GM18520 (cell line): ENCODE data around the gene HNRNPF.
"Not testable (repeated sequence)": the region's sequence is repeated elsewhere in the genome, so short reads cannot be mapped to it uniquely, and the experiment has no call there.

Experiments used
- ATAC-seq: cut with Tn5 transposase; IDR thresholded peaks from one replicate; pipeline ENCODE4 v1.9.1; 2021; ENCODE audit not compliant: unreplicated experiment

The HNRNPF gene

GRCh38 chr10:43421944-43422343, 13.0 kb upstream of the HNRNPF start:
- ATAC-seq, result not testable (repeated sequence)

DNA sequence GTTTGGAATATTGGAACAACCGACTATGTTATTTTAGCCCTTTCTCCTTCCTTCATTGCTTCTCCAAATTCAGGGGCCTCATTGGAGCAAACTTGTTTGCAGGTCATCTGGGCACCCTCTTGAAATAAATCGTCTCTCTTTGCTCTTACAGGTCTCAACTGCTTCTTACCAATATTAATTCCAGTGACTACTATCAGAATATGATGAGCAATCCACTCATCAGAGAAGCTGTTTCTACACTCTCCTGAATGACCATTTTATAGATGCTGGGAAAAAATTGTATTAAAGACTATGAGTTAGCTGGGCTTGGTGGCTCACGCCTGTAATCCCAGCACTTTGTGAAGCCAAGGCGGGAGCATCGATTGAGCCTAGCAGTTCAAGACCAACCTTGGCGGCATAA, 12.5 kb upstream of the HNRNPF start:
- ATAC-seq, result no peak

DNA sequence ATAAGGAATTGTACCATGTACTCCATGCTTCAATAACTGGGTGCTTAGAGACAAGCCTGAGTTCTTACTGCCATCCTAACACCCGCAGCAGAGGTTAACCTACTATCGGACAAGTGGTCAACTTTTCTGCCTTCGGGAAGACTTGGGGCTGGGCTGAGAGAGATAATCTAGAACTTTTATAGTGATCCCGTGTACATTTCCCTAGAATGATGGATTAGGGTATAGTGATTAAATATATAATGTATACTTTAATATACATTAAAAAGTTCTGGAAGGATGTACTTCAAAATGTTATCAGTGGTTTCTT, 12.2 kb upstream of the HNRNPF start:
- ATAC-seq, result no peak

DNA sequence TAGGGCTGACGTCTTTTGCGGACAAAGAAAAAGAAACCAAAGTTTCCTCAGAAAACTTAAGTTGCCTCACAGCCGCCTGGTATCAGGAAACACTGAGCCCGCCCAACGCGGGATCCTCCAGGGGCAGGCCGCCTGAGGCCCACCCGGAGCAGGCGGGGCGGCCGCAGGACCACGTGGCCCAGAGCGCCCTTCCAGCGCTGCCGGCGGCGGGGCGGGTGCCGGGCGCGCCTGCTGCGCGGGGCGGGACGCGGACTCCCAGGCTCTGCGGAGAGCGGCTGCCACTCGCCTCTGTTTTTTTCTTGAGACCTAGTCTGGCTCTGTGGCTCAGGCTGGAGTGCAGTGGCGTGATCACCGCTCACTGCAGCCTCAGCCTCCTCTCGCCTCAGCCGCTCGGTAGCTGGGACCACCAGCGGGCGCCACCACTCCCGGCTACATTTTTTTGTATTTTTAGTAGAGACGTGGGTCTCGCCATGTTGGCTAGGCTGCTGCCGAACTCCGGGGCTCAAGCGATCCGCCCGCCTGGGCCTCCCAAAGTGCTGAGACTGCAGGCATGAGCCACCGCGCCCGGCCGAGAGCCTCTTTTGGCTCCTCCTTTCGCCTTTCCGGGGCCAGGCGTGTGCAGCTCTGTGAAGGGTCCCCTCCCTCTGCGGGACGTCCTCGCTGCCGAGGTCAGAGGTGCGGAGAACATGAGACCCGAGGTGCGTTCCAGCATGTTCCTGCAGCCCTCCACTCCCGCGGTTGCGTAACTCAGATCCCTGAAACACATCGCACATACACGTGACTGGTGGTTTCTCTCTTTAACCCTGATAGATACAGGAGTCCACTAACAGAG, 11.6 kb upstream of the HNRNPF start:
- peak; percentile 81 for ATAC-seq

DNA sequence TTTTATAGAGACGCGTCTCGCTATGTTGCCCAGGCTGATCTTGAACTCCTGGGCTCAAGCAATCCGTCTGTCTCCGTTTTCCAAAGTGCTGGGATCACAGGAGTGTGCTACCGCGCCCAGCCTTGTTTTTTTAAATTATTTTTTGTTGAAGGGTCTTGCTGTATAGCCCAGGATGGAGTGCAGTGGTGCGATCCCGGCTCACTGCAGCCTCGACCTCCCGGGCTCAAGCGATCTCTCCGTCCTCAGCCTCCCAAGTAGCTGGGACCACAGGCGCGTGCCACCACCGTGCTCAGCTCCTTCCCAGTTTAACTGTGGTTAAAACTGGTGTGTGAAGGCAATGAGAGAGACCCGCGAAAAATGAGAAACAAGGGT, 11.0 kb upstream of the HNRNPF start:
- no peak for ATAC-seq

DNA sequence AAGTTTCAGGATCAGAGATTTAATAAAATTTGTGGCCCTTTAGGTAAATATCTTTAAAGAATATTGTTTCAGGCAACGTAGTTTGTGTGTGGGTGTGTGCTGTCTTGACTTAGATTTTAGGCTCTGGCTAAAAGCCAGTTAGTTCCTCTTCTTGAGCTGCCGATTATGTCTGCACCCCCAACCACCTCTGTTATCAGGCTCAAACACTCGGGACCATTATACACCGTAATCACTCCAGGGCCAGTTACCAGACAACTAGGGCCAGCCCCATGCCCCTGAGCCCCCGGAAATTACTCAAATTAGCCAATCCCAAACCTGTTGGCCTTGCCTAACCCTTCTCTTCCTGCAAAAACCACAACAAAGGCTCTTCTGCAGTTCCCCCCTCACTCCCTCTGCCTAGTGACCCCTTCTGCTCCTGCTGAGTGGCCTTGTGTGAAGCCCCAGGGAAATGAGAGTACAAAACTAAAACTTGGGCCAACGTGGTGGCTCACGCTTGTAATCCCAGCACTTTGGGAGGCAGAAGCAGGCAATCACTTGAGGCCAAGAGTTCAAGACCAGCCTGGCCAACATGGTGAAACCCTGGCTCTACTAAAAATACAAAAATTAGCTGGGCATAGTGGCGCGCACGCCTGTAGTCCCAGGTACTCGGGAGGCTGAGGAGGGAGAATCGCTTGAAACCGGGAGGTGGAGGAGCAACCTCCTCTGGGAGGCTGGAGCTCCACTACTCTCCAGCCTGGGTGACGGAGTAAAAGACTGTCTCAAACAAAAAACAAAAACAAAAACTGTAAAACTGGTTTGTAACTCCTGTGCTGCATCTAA, 9.2 kb upstream of the HNRNPF start:
- no peak for ATAC-seq

GRCh38 chr10:43415544-43415943, 6.6 kb upstream of the HNRNPF start:
- no peak for ATAC-seq

DNA sequence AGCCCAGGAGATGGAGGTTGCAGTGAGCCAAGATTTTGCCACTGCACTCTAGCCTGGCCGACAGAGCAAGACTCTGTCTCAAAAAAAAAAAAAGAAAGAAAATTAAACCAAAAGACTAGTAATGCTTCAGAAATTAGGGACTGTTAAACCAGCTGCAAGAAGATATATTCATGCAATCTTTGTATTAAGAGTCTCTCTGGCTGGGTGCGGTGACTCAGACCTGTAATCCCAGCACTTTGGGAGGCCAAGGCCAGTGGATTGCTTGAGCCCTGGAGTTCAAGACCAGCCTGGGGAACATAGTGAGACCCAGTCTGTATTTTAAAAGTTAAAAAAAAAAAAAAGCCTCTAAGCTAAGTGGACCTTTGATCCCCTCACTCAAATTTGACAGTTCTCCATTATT, 2.5 kb upstream of the HNRNPF start:
- no peak for ATAC-seq

- no peak for ATAC-seq
Observed at GRCh38 chr10:43410345-43410744, 1.4 kb upstream of the HNRNPF start.

GRCh38 chr10:43409385-43410109, 561 bp upstream of the HNRNPF start:
- ATAC-seq, result no peak

GRCh38 chr10:43408331-43408709, 666 bp downstream of the HNRNPF start:
- no peak for ATAC-seq

GRCh38 chr10:43407576-43408330, 1.2 kb downstream of the HNRNPF start:
- ATAC-seq, result peak; percentile 39

DNA sequence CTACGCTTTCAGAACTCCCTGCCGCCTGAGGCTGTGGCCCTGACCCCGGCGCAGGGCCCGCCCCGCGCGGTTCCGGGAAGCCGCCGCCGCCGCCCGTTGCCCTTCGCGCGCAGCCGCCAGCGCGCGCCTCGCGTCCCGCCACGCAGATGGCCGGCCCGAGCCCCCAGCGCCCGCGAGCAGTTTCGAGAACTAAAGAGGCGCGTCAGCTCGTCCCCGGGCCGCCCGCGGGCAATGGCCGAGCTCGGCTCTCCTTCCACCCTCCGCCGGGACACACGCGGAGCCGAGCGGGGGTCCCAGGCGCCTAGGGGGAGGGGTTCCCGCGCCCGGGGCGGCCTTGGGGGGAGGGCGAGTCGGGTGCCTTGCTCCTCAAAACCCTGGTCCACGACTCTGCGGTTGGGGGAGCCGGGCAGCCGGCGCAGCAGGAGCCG, 1.8 kb downstream of the HNRNPF start:
- no peak for ATAC-seq

DNA sequence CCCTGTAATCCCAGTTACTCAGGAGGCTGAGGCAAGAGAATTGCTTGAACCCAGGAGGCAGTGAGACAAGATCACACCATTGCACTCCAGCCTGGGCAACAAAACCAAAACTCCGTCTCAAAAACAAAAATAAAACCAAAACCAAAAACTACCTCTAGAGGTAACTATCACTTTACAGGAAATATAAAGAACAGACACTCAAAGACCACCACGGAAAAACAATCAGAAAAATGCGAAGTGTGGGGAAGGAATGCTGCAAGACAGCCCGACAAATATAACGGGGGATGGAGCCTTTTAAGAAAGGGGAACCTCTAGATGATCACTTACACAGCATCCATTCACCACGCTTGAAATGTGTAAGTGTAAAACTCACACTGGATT, 4.3 kb downstream of the HNRNPF start:
- no peak for ATAC-seq

DNA sequence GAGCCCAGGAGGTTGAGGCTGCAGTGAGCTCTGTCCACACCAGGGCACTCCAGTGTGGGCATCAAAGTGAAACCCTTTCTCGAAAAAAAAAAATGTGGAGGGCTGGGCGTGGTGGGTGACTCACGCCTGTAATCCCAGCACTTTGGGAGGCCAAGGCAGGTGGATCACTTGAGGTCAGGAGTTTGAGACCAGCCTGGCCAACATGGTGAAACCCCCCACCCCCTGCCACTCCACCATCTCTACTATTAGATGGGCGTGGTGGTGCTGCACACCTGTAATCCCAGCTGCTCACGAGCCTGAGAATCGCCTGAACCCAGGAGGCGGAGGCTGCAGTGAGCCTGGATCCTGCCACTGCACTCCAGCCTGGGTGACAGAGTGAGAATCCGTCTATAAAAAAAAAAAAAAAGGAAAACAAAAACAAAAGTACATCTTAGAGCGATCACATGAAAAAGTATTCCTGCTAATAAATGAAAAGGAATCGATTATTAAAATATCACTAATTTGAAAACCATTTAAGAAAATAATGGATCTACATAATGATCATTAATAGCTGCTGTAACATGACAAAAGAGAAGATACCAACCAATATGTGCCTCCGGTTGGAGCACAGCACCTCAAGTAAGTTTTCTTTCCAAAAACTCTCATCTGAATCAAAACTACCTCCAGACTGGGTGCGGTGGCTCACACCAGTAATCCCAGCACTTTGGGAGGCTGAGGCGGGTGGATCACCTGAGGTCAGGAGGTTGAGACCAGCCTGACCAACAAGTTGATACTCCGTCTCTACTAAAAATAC, 4.9 kb downstream of the HNRNPF start:
- no peak for ATAC-seq

- no peak for ATAC-seq
Observed at GRCh38 chr10:43402880-43403452, 6.0 kb downstream of the HNRNPF start.

DNA sequence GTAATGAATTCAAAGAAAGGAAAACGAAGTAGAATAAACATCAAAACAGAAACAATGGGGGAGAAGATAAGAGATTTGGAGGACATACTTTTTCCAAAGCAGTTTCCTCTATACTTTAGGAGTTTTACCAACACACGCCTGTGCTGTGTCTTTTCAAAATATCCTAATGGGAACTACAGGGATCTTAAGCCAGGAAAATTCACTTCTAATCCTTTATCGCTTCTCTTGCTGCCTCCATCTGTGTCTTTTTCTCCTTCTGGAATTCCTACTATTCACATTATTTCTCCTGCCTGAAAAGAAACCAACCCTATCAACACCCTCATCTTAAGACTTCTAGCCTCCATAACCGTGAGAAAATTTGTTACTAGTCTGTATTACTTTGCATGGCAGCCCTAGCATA, 6.8 kb downstream of the HNRNPF start:
- ATAC-seq, result no peak

GRCh38 chr10:43401627-43402026, 7.4 kb downstream of the HNRNPF start:
- ATAC-seq, result no peak

DNA sequence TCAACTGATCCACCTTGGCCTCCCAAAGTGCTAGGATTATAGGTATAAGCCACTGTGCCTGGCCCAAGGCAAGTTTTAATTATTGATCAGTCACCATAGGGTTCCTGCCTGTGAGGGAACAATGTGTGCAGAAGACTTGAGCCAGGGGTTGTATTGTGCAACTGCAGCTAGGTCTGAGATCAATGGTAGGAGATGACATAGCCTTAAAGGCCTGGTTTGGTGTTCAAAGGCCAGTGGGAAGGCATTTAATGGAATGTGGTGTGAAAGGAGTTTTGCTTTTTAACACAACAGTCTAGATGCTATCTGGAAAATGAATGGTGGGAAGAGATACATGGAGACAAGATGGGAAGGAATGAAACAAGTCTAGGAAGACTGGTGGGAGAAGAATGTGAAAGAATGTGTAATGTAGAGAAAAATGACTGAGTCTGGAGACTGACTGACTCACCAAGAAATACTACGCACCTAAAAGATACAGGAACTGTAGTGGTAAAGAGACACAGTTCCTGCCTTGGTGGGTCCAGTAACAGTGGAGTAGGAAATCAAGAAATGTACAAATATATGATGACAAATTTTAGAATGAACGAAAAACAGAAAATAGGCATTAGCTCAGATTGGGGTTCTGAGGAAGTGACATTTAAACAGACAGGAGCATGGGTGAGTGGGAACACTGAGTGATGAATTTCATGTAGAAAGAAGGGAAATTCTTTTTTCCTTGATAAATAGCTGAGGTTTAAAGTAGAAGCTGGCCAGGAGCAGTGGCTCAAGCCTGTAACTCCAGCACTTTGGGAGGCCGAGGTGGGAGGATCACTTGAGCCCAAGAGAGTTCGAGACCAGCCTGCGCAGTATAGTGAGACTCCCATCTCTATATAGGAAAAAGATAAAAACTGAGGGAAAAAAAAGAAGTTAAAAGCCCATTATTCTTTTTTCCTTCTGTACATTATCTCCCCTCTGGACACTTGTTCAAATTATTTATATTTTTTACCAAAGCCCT, 9.4 kb downstream of the HNRNPF start:
- ATAC-seq, result no peak
